HEK293T (cell line): ENCODE results near the gene MYO18A.

Experiments
- ARNT ChIP-seq: fragments of 450-650 bp; IDR thresholded peaks from 2 replicates; pipeline ENCODE4 v1.6.1; 2017; ENCODE audit warnings: mild to moderate bottlenecking
- BHLHE40 ChIP-seq: fragments of 450-650 bp; IDR thresholded peaks from 2 replicates; pipeline ENCODE4 v1.6.1; 2016; ENCODE audit warnings: mild to moderate bottlenecking, moderate library complexity, borderline replicate concordance
- ELF4 ChIP-seq: fragments of 450-650 bp; IDR thresholded peaks from 2 replicates; pipeline ENCODE4 v1.6.1; 2017; ENCODE audit warnings: antibody characterized with exemption
- FOXK2 ChIP-seq: fragments of 450-650 bp; IDR thresholded peaks from 2 replicates; pipeline ENCODE4 v1.6.1; 2016; ENCODE audit warnings: mild to moderate bottlenecking
- NFRKB ChIP-seq: fragments of 450-650 bp; IDR thresholded peaks from 2 replicates; pipeline ENCODE4 v1.6.1; 2016; ENCODE audit warnings: mild to moderate bottlenecking, moderate library complexity
- PKNOX1 ChIP-seq: fragments of 450-650 bp; IDR thresholded peaks from 2 replicates; pipeline ENCODE4 v1.6.1; 2016
- SP1 ChIP-seq: fragments of 450-650 bp; IDR thresholded peaks from 2 replicates; pipeline ENCODE4 v1.6.1; 2017

- TF ChIP-seq PKNOX1 (no peak), SP1 (no peak), ARNT (no peak), BHLHE40 (no peak), NFRKB (no peak), FOXK2 (no peak), ELF4 (no peak)
Observed at GRCh38 chr17:29080965-29081364, 99.2 kb downstream of the MYO18A start.
